GM12878 (cell line): ENCODE measurements around the gene LENEP. TPM values are rescaled to one million over a fixed set of nuclear protein-coding genes. Genes with fewer than 3 reads are reported as not detected.

Experiments
- ASH2L ChIP-seq: fragments of 300-600, 200-600 bp; sonication (generic); IDR thresholded peaks from 2 replicates; pipeline ENCODE4 v1.6.1; 2017; ENCODE audit warnings: low read depth, mild to moderate bottlenecking, borderline replicate concordance
- ATF7 ChIP-seq: fragments of 450-650 bp; IDR thresholded peaks from 2 replicates; pipeline ENCODE4 v1.6.1; 2016; ENCODE audit warnings: low read depth, mild to moderate bottlenecking
- MEF2B ChIP-seq: fragments of 450-650 bp; IDR thresholded peaks from 2 replicates; pipeline ENCODE4 v1.6.1; 2018; ENCODE audit warnings: mild to moderate bottlenecking, moderate library complexity; ENCODE audit not compliant: partially characterized antibody, poor library complexity, severe bottlenecking
- SUZ12 ChIP-seq: fragments of 200-600 bp; sonication (generic); IDR thresholded peaks from one replicate; pipeline ENCODE4 v1.6.1; 2018; ENCODE audit warnings: antibody characterized with exemption, mild to moderate bottlenecking; ENCODE audit not compliant: unreplicated experiment
- TCF3 ChIP-seq: IDR thresholded peaks from 2 replicates; pipeline ENCODE4 v1.6.1; 2012; ENCODE audit warnings: low read depth, mild to moderate bottlenecking, low read length, borderline replicate concordance; ENCODE audit not compliant: insufficient read depth
- ZSCAN29 ChIP-seq: fragments of 450-650 bp; IDR thresholded peaks from 2 replicates; pipeline ENCODE4 v1.6.1; 2017; ENCODE audit warnings: mild to moderate bottlenecking, moderate library complexity
- polyA plus RNA-seq, 11 experiments: library from polyadenylated mRNA; depleted of rRNA in 4 of 11; unstranded in 6 of 11; stranded (reverse) in 5 of 11; fragments of >200 nt; fragmentation: Nextera tagmentation in 4 of 11; fragmentation: Illumina TruSeq in 1 of 11; extraction: Ambion mirVana in 4 of 11; extraction: Trizol in 1 of 11; gene quantifications; 1 replicate in 1 of 11; 2 replicates in 10 of 11; pipeline versions ENCODE4 v1.2.1 to v1.2.3, GENCODE V29; 2011 to 2016; ENCODE audit warnings: inconsistent platforms in 2 of 11, missing spikeins in 2 of 11, low read depth in 1 of 11
- total RNA-seq, 4 experiments: library from RNA; depleted of rRNA in 3 of 4; stranded (reverse); fragments of >200 nt in 3 of 4; fragmentation: Illumina TruSeq in 1 of 4; extraction: Trizol in 1 of 4; gene quantifications; 2 replicates each; pipeline versions ENCODE4 v1.2.1 to v1.2.3, GENCODE V29; 2013 to 2021
- TF ChIP-seq, protein P1 (sequence below): fragments of 450-650 bp; IDR thresholded peaks from 2 replicates; pipeline ENCODE4 v1.6.1; 2018; ENCODE audit warnings: mild to moderate bottlenecking, low read depth, moderate library complexity; ENCODE audit not compliant: partially characterized antibody
- TF ChIP-seq, protein P2 (sequence below): fragments of 450-650 bp; IDR thresholded peaks from 2 replicates; pipeline ENCODE4 v1.6.1; 2017; ENCODE audit warnings: mild to moderate bottlenecking

LENEP gene
- total and polyA plus RNA-seq, 10 of the 15 experiments (the other 5 are each of a cell fraction or from before 2014, with no cell fraction given): 0.27 to 1.1 (median 0.64) TPM; not detected in 7

DNA sequence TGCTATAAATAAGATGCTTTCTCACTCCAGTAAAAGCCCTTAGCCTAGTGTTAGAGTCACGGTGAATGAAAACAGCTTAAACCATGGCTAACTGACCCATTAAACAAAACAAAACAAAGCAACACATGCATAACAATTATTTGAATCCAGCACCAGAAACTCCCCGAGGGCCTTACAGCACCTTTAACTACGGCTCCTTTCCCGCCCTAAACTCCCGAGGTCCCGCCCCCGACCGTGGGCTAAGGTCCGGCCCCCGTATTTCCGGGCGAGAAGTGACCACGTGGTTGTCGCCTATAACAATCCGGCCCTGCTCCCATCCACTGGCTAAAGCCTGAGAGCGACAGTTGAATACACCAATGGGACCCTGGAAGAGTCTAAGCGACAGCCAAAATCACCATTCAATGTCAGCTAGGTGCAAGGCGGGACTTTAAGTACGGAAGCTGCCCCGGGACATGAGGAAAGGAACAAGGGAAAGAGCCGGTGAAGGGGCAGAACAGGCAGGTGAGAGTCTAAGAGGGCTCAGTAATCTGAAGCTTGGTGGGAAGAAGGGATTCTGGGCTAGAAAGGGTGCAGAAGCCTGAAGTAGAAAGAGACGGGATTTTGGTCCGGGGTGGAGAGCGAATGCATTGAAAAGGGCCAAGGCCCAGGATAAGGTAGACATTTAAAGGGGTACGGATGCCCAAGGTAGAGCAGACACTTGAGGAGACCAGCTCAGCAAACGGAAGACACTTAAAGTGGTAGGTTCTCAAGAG lies 10.3 kb upstream of the LENEP start, which contains the start of gene FLAD1 (continued):
- TF ChIP-seq, protein P1, sequence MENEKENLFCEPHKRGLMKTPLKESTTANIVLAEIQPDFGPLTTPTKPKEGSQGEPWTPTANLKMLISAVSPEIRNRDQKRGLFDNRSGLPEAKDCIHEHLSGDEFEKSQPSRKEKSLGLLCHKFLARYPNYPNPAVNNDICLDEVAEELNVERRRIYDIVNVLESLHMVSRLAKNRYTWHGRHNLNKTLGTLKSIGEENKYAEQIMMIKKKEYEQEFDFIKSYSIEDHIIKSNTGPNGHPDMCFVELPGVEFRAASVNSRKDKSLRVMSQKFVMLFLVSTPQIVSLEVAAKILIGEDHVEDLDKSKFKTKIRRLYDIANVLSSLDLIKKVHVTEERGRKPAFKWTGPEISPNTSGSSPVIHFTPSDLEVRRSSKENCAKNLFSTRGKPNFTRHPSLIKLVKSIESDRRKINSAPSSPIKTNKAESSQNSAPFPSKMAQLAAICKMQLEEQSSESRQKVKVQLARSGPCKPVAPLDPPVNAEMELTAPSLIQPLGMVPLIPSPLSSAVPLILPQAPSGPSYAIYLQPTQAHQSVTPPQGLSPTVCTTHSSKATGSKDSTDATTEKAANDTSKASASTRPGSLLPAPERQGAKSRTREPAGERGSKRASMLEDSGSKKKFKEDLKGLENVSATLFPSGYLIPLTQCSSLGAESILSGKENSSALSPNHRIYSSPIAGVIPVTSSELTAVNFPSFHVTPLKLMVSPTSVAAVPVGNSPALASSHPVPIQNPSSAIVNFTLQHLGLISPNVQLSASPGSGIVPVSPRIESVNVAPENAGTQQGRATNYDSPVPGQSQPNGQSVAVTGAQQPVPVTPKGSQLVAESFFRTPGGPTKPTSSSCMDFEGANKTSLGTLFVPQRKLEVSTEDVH: peak; percentile 98
- TF ChIP-seq ATF7 (peak; percentile 69; the same call in 1 of the 2 replicates), ZSCAN29 (no peak), SUZ12 (no peak), ASH2L (no peak), TCF3 (no peak), MEF2B (no peak)
- TF ChIP-seq, protein P2, sequence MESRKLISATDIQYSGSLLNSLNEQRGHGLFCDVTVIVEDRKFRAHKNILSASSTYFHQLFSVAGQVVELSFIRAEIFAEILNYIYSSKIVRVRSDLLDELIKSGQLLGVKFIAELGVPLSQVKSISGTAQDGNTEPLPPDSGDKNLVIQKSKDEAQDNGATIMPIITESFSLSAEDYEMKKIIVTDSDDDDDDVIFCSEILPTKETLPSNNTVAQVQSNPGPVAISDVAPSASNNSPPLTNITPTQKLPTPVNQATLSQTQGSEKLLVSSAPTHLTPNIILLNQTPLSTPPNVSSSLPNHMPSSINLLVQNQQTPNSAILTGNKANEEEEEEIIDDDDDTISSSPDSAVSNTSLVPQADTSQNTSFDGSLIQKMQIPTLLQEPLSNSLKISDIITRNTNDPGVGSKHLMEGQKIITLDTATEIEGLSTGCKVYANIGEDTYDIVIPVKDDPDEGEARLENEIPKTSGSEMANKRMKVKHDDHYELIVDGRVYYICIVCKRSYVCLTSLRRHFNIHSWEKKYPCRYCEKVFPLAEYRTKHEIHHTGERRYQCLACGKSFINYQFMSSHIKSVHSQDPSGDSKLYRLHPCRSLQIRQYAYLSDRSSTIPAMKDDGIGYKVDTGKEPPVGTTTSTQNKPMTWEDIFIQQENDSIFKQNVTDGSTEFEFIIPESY: peak; percentile 81; the same call in 1 of the 2 replicates
